ENCODE results near the gene UBR2. TPM values are rescaled to one million over a fixed set of nuclear protein-coding genes. Genes with fewer than 3 reads are reported as not detected.

The UBR2 gene
- total and polyA plus RNA-seq, 2 donors (not counting 3 experiments of a cell fraction or from before 2014, with no cell fraction given), result 8.0 to 22.3 TPM

- H2AFZ ChIP-seq (ENCODE audit: low read depth, low read length), result no peak overlapping the region
These were observed 144.3 kb downstream of the UBR2 start for GRCh38 chr6:42708096-42708495.

GRCh38 chr6:42709871-42710270, 146.0 kb downstream of the UBR2 start:
- Histone ChIP-seq H3K27me3 (ENCODE audit: control insufficient read depth in 2 of 2, insufficient read depth in 2 of 2, low read length in 2 of 2) (no peaks in the 10 kb centered on the region), H3K9me3 (replicated peaks; ENCODE audit: control insufficient read depth, insufficient read depth, low read length) (peaks cover 2% of the 10 kb centered on the region), H3K9ac (replicated peaks; ENCODE audit: extremely low read depth, insufficient read depth, low read length) (no peak overlapping the region), H3K36me3 (ENCODE audit: control insufficient read depth in 2 of 2, extremely low read depth in 1 of 2, insufficient read depth in 2 of 2, low read length in 2 of 2) (no peaks in the 10 kb centered on the region), H3K79me2 (ENCODE audit: control insufficient read depth, insufficient read depth, low read length) (no peaks in the 10 kb centered on the region), H3K4me1 (ENCODE audit: control insufficient read depth, extremely low read depth, insufficient read depth, low read length) (peaks cover 6% of the 10 kb centered on the region), H4K20me1 (replicated peaks; ENCODE audit: control insufficient read depth, extremely low read depth, insufficient read depth, low read length) (no peaks in the 10 kb centered on the region), H3K27ac (ENCODE audit: insufficient read depth, low read depth, low read length) (no peak overlapping the region), H3K4me2 (ENCODE audit: insufficient read depth, low read length) (no peak overlapping the region), H3K4me3 (replicated peaks in 1 of 3; ENCODE audit: insufficient read depth in 1 of 3, low read depth in 1 of 3, low read length in 3 of 3) (no peak overlapping the region), H2AFZ (ENCODE audit: low read depth, low read length) (no peak overlapping the region), H3K9me1 (replicated peaks; ENCODE audit: control insufficient read depth, extremely low read depth, insufficient read depth, low read length) (no peaks in the 10 kb centered on the region)
- ChIA-PET POLR2A (no interaction called here), CTCF (no interaction called here)
- FAIRE-seq (no peak), DNase-seq (ENCODE audit: low read depth, low spot score) (no peak)
- dilution Hi-C loops (cut with MboI; ENCODE audit: extremely low pct_ligation_motif_present, low sequenced_read_pairs) (no loop called here), intact Hi-C loops (cut with micrococcal nuclease) (no loop called here)
- no peak for TF ChIP-seq MYC (IDR thresholded peaks at IDR 0.05; ENCODE audit: low read depth, low read length)
- TF ChIP-seq POLR2A (IDR thresholded peaks at IDR 0.05; ENCODE audit: low read depth, low read length), result no peak
- no peak for TF ChIP-seq FOS (IDR thresholded peaks at IDR 0.05; ENCODE audit: borderline replicate concordance, insufficient read depth, low read length)
- no peak for TF ChIP-seq POLR2AphosphoS5 (IDR thresholded peaks at IDR 0.05; ENCODE audit: insufficient read depth, low read depth, low read length)
- TF ChIP-seq MAX (IDR thresholded peaks at IDR 0.05; ENCODE audit: insufficient read depth, insufficient read length), result no peak
- TF ChIP-seq GATA2 (IDR thresholded peaks at IDR 0.05; ENCODE audit: insufficient read depth, insufficient read length, low read depth, low read length), result no peak
- no peak for TF ChIP-seq EZH2 (IDR thresholded peaks at IDR 0.05; ENCODE audit: borderline replicate concordance, low read depth, low read length, severe bottlenecking)
- TF ChIP-seq JUN (IDR thresholded peaks at IDR 0.05; ENCODE audit: borderline replicate concordance, insufficient read depth, insufficient read length, low read depth), result no peak
- no peak for TF ChIP-seq CTCF (IDR thresholded peaks at IDR 0.05; ENCODE audit: extremely low read depth in 1 of 2, insufficient read depth in 1 of 2, low read depth in 1 of 2, low read length in 2 of 2)
- BruUV-seq (replicated peaks), result no TSS peak

More at GRCh38 chr6:42708096-42708495, 144.3 kb downstream of the UBR2 start:
- Histone ChIP-seq H4K20me1 (replicated peaks; ENCODE audit: control insufficient read depth, extremely low read depth, insufficient read depth, low read length) (no peaks in the 10 kb centered on the region), H3K36me3 (ENCODE audit: control insufficient read depth in 2 of 2, extremely low read depth in 1 of 2, insufficient read depth in 2 of 2, low read length in 2 of 2) (no peaks in the 10 kb centered on the region), H3K9ac (replicated peaks; ENCODE audit: extremely low read depth, insufficient read depth, low read length) (no peak overlapping the region), H3K9me1 (replicated peaks; ENCODE audit: control insufficient read depth, extremely low read depth, insufficient read depth, low read length) (no peaks in the 10 kb centered on the region), H3K9me3 (replicated peaks; ENCODE audit: control insufficient read depth, insufficient read depth, low read length) (peaks cover 2% of the 10 kb centered on the region), H3K27ac (ENCODE audit: insufficient read depth, low read depth, low read length) (no peak overlapping the region), H3K27me3 (ENCODE audit: control insufficient read depth in 2 of 2, insufficient read depth in 2 of 2, low read length in 2 of 2) (no peaks in the 10 kb centered on the region), H3K4me1 (ENCODE audit: control insufficient read depth, extremely low read depth, insufficient read depth, low read length) (no peaks in the 10 kb centered on the region), H3K79me2 (ENCODE audit: control insufficient read depth, insufficient read depth, low read length) (no peaks in the 10 kb centered on the region), H3K4me2 (ENCODE audit: insufficient read depth, low read length) (no peak overlapping the region), H3K4me3 (replicated peaks in 1 of 3; ENCODE audit: insufficient read depth in 1 of 3, low read depth in 1 of 3, low read length in 3 of 3) (no peak overlapping the region)
- FAIRE-seq (no peak), DNase-seq (ENCODE audit: low read depth, low spot score) (no peak)
- ChIA-PET CTCF (interaction anchor here (0.9 kb wide), 1 partner anchor 18 kb away, joined by 3 read pairs; no protein-coding TSS in a partner anchor), POLR2A (no interaction called here)
- no TSS peak for BruUV-seq (replicated peaks)
- no peak for TF ChIP-seq MAX (IDR thresholded peaks at IDR 0.05; ENCODE audit: insufficient read depth, insufficient read length)
- intact Hi-C loops (cut with micrococcal nuclease), result no loop called here
- dilution Hi-C loops (cut with MboI; ENCODE audit: extremely low pct_ligation_motif_present, low sequenced_read_pairs), result no loop called here

Measured in endothelial cell of umbilical vein (primary cell).